HUES48 (cell line): ENCODE data around the gene SLC20A1.
"Not testable (repeated sequence)": the region's sequence is repeated elsewhere in the genome, so short reads cannot be mapped to it uniquely, and the experiment has no call there.

ENCODE experiments used
- H3K27ac ChIP-seq: one replicate; pipeline ENCODE4 v1.7.0; 2013; ENCODE audit warnings: low read depth, low read length, inconsistent platforms
- H3K27me3 ChIP-seq: 2 replicates; pipeline ENCODE4 v1.6.1; 2013; ENCODE audit warnings: mild to moderate bottlenecking, low read length; ENCODE audit not compliant: control insufficient read depth, insufficient read depth
- H3K36me3 ChIP-seq: 2 replicates; pipeline ENCODE4 v1.6.1; 2013; ENCODE audit warnings: low read length; ENCODE audit not compliant: control insufficient read depth, insufficient read depth
- H3K4me1 ChIP-seq: 2 replicates; pipeline ENCODE4 v1.6.1; 2013; ENCODE audit warnings: mild to moderate bottlenecking, low read length; ENCODE audit not compliant: control insufficient read depth, insufficient read depth
- H3K4me3 ChIP-seq: 2 replicates; pipeline ENCODE4 v1.5.1; 2013; ENCODE audit warnings: mild to moderate bottlenecking, low read depth, low read length
- H3K9ac ChIP-seq: 2 replicates; pipeline ENCODE4 v1.6.1; 2013; ENCODE audit warnings: mild to moderate bottlenecking, low read depth, low read length, moderate library complexity
- H3K9me3 ChIP-seq: 2 replicates; pipeline ENCODE4 v1.6.1; 2013; ENCODE audit warnings: low read length; ENCODE audit not compliant: control insufficient read depth, insufficient read depth

Gene SLC20A1

GRCh38 chr2:112699984-112700667 lies 54.4 kb downstream of the SLC20A1 start:
- Histone ChIP-seq H3K36me3 (no peaks in the 10 kb centered on the region), H3K27ac (no peak overlapping the region), H3K4me1 (no peaks in the 10 kb centered on the region), H3K4me3 (no peak overlapping the region), H3K9ac (no peak overlapping the region), H3K9me3 (no peaks in the 10 kb centered on the region), H3K27me3 (no peaks in the 10 kb centered on the region)

- H3K36me3 ChIP-seq, result no peaks in the 10 kb centered on the region
- no peak overlapping the region for H3K9ac ChIP-seq
- no peaks in the 10 kb centered on the region for H3K27me3 ChIP-seq
- H3K27ac ChIP-seq, result no peak overlapping the region
- H3K4me1 ChIP-seq, result no peaks in the 10 kb centered on the region
- no peaks in the 10 kb centered on the region for H3K9me3 ChIP-seq
- H3K4me3 ChIP-seq, result no peak overlapping the region
Observed at GRCh38 chr2:112701052-112701451, 55.3 kb downstream of the SLC20A1 start.

- H3K4me3 ChIP-seq, result no peak overlapping the region
- no peak overlapping the region for H3K9ac ChIP-seq
- no peaks in the 10 kb centered on the region for H3K4me1 ChIP-seq
- H3K9me3 ChIP-seq, result no peaks in the 10 kb centered on the region
- H3K27me3 ChIP-seq, result no peaks in the 10 kb centered on the region
- no peaks in the 10 kb centered on the region for H3K36me3 ChIP-seq
- H3K27ac ChIP-seq, result no peak overlapping the region
Observed at GRCh38 chr2:112703684-112704083, 57.9 kb downstream of the SLC20A1 start.

GRCh38 chr2:112705575-112705974 lies 59.8 kb downstream of the SLC20A1 start:
- H3K4me3 ChIP-seq, result no peak overlapping the region
- no peaks in the 10 kb centered on the region for H3K36me3 ChIP-seq
- no peaks in the 10 kb centered on the region for H3K4me1 ChIP-seq
- H3K27ac ChIP-seq, result no peak overlapping the region
- no peaks in the 10 kb centered on the region for H3K27me3 ChIP-seq
- no peaks in the 10 kb centered on the region for H3K9me3 ChIP-seq
- H3K9ac ChIP-seq, result no peak overlapping the region

GRCh38 chr2:112706170-112706664 lies 60.5 kb downstream of the SLC20A1 start:
- Histone ChIP-seq H3K27ac (no peak overlapping the region), H3K27me3 (no peaks in the 10 kb centered on the region), H3K4me3 (no peak overlapping the region), H3K4me1 (no peaks in the 10 kb centered on the region), H3K9ac (no peak overlapping the region), H3K9me3 (no peaks in the 10 kb centered on the region), H3K36me3 (no peaks in the 10 kb centered on the region)

GRCh38 chr2:112706947-112707346 lies 61.2 kb downstream of the SLC20A1 start:
- H3K27ac ChIP-seq, H3K36me3 ChIP-seq, H3K4me1 ChIP-seq, H3K27me3 ChIP-seq, H3K9ac ChIP-seq, H3K9me3 ChIP-seq, H3K4me3 ChIP-seq: not testable (repeated sequence)

GRCh38 chr2:112708968-112709367 lies 63.2 kb downstream of the SLC20A1 start:
- no peak overlapping the region for H3K27ac ChIP-seq
- no peaks in the 10 kb centered on the region for H3K36me3 ChIP-seq
- H3K27me3 ChIP-seq, result no peaks in the 10 kb centered on the region
- no peaks in the 10 kb centered on the region for H3K4me1 ChIP-seq
- H3K4me3 ChIP-seq, result no peak overlapping the region
- H3K9ac ChIP-seq, result no peak overlapping the region
- H3K9me3 ChIP-seq, result no peaks in the 10 kb centered on the region

- Histone ChIP-seq H3K9ac (no peak overlapping the region), H3K27me3 (no peaks in the 10 kb centered on the region), H3K27ac (no peak overlapping the region), H3K9me3 (no peaks in the 10 kb centered on the region), H3K4me3 (no peak overlapping the region), H3K4me1 (no peaks in the 10 kb centered on the region), H3K36me3 (no peaks in the 10 kb centered on the region)
Observed at GRCh38 chr2:112709703-112710102, 64.0 kb downstream of the SLC20A1 start.

GRCh38 chr2:112710956-112711750 lies 65.4 kb downstream of the SLC20A1 start:
- Histone ChIP-seq H3K27ac (no peak overlapping the region), H3K4me1 (no peaks in the 10 kb centered on the region), H3K36me3 (no peaks in the 10 kb centered on the region), H3K9me3 (no peaks in the 10 kb centered on the region), H3K27me3 (no peaks in the 10 kb centered on the region), H3K9ac (no peak overlapping the region), H3K4me3 (no peak overlapping the region)

GRCh38 chr2:112712465-112712864 lies 66.7 kb downstream of the SLC20A1 start:
- H3K9ac ChIP-seq, result no peak overlapping the region
- no peak overlapping the region for H3K27ac ChIP-seq
- no peak overlapping the region for H3K4me3 ChIP-seq
- H3K4me1 ChIP-seq, result no peaks in the 10 kb centered on the region
- no peaks in the 10 kb centered on the region for H3K9me3 ChIP-seq
- H3K27me3 ChIP-seq, result no peaks in the 10 kb centered on the region
- no peaks in the 10 kb centered on the region for H3K36me3 ChIP-seq

GRCh38 chr2:112712903-112713584 lies 67.3 kb downstream of the SLC20A1 start:
- Histone ChIP-seq H3K9ac (no peak overlapping the region), H3K9me3 (no peaks in the 10 kb centered on the region), H3K27ac (no peak overlapping the region), H3K4me3 (no peak overlapping the region), H3K4me1 (no peaks in the 10 kb centered on the region), H3K27me3 (no peaks in the 10 kb centered on the region), H3K36me3 (no peaks in the 10 kb centered on the region)
